ENCODE measurements around the gene ZC3H7B. TPM values are rescaled to one million over a fixed set of nuclear protein-coding genes. Genes with fewer than 3 reads are reported as not detected.
A peak's percentile ranks its signal among the peaks of the same experiment; 100 is the strongest.

ZC3H7B gene
- polyA plus RNA-seq, 1 experiment = 55.3 TPM

DNA sequence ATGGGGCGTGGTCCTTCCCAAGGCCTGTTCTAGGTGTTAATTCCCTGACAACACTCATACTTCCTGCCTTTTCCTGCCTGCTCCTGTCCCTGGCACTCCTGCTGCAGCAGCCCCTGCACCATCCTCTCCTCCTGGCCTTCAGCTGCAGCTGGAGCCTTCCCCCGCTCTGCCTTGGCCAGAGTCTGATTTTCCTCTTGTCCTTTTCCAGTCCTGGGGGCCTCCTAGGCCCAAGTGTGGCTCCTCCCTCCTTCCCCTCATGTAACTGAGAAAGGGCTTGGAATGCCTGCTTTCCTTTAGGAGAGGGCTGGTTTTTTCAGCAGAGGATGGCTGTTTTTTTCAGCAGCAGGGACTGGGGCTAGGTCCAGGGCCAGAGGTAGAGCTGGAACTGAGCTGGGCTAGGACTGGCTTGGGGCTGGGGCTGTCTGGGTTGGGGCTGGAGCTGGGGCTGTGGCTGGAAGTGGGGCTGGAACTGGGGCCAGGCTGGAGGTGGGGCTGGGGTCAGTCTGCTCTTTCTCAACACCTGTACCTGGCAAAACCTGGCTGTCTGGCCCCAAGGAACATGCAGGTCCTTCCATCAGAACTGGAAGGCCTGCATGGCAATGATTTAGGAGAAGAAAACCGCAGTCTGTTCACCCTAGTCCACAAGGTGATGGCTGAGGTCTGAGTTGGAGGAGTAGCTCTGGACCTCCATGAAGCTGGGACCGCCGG is 23.6 kb downstream of the ZC3H7B start:
- Histone ChIP-seq H3K27ac (ENCODE audit: low read depth, low read length) (no peak overlapping the region), H3K4me3 (ENCODE audit: low read depth, low read length) (no peak overlapping the region), H3K27me3 (ENCODE audit: control insufficient read depth, insufficient read depth, low read length) (no peaks in the 10 kb centered on the region), H3K9me3 (ENCODE audit: control insufficient read depth, insufficient read depth, low read length) (no peaks in the 10 kb centered on the region)
- TF ChIP-seq, protein P1, sequence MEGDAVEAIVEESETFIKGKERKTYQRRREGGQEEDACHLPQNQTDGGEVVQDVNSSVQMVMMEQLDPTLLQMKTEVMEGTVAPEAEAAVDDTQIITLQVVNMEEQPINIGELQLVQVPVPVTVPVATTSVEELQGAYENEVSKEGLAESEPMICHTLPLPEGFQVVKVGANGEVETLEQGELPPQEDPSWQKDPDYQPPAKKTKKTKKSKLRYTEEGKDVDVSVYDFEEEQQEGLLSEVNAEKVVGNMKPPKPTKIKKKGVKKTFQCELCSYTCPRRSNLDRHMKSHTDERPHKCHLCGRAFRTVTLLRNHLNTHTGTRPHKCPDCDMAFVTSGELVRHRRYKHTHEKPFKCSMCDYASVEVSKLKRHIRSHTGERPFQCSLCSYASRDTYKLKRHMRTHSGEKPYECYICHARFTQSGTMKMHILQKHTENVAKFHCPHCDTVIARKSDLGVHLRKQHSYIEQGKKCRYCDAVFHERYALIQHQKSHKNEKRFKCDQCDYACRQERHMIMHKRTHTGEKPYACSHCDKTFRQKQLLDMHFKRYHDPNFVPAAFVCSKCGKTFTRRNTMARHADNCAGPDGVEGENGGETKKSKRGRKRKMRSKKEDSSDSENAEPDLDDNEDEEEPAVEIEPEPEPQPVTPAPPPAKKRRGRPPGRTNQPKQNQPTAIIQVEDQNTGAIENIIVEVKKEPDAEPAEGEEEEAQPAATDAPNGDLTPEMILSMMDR (IDR thresholded peaks at IDR 0.05; ENCODE audit: low read depth, low read length) = no peak
- ChIA-PET POLR2A (no interaction called here), CTCF (no interaction called here)
- no peak for DNase-seq (ENCODE audit: low read depth, low spot score)

DNA sequence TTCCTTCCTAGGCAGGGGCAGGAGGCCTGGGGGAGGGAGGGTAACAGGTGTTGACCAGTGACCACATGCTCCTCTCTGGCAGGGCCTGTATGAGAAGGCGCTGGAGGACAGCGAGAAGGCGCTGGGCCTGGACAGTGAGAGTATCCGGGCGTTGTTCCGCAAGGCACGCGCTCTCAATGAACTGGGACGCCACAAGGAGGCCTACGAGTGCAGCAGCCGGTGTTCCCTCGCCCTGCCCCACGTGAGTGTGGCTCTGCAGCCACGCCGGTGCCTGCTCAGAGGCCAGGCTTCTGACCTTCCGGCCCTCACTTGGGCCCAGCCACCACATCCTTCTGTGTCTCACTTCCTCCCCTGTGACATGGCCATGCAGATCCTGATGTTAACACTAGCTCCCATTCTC is 25.8 kb downstream of the ZC3H7B start:
- DNase-seq (ENCODE audit: low read depth, low spot score) = no peak
- Histone ChIP-seq H3K27ac (ENCODE audit: low read depth, low read length) (no peak overlapping the region), H3K9me3 (ENCODE audit: control insufficient read depth, insufficient read depth, low read length) (no peaks in the 10 kb centered on the region), H3K27me3 (ENCODE audit: control insufficient read depth, insufficient read depth, low read length) (no peaks in the 10 kb centered on the region), H3K4me3 (ENCODE audit: low read depth, low read length) (no peak overlapping the region)
- TF ChIP-seq, protein P1 (IDR thresholded peaks at IDR 0.05; ENCODE audit: low read depth, low read length) = no peak
- POLR2A ChIA-PET = no interaction called here
- CTCF ChIA-PET = no interaction called here

GRCh38 chr22:41330169-41330568 is 28.8 kb downstream of the ZC3H7B start:
- H3K9me3 ChIP-seq (ENCODE audit: control insufficient read depth, insufficient read depth, low read length) = no peaks in the 10 kb centered on the region; the same call in 1 of the 2 replicates
- DNase-seq (ENCODE audit: low read depth, low spot score) = no peak
- TF ChIP-seq, protein P1 (IDR thresholded peaks at IDR 0.05; ENCODE audit: low read depth, low read length) = no peak
- ChIA-PET POLR2A (interaction anchor here (0.7 kb wide), 1 partner anchor 289 kb away, joined by 3 read pairs; no protein-coding TSS in a partner anchor), CTCF (no interaction called here)
- no peaks in the 10 kb centered on the region for H3K27me3 ChIP-seq (ENCODE audit: control insufficient read depth, insufficient read depth, low read length)
- H3K4me3 ChIP-seq (ENCODE audit: low read depth, low read length) = no peak overlapping the region
- no peak overlapping the region for H3K27ac ChIP-seq (ENCODE audit: low read depth, low read length)

GRCh38 chr22:41332217-41332939 is 31.1 kb downstream of the ZC3H7B start:
- no peak for DNase-seq (ENCODE audit: low read depth, low spot score)
- TF ChIP-seq, protein P1 (IDR thresholded peaks at IDR 0.05; ENCODE audit: low read depth, low read length) = no peak

GRCh38 chr22:41333806-41334205 is 32.5 kb downstream of the ZC3H7B start:
- Histone ChIP-seq H3K9me3 (ENCODE audit: control insufficient read depth, insufficient read depth, low read length) (no peaks in the 10 kb centered on the region; the same call in 1 of the 2 replicates), H3K27ac (ENCODE audit: low read depth, low read length) (no peak overlapping the region), H3K27me3 (ENCODE audit: control insufficient read depth, insufficient read depth, low read length) (no peaks in the 10 kb centered on the region), H3K4me3 (ENCODE audit: low read depth, low read length) (no peak overlapping the region)
- no peak for DNase-seq (ENCODE audit: low read depth, low spot score)
- CTCF ChIA-PET = interaction anchor here (0.5 kb wide), 1 partner anchor 54 kb away, joined by 4 read pairs; no protein-coding TSS in a partner anchor
- POLR2A ChIA-PET = no interaction called here
- TF ChIP-seq, protein P1 (IDR thresholded peaks at IDR 0.05; ENCODE audit: low read depth, low read length) = no peak

More at GRCh38 chr22:41332217-41332939, 31.1 kb downstream of the ZC3H7B start:
- no peaks in the 10 kb centered on the region for H3K27me3 ChIP-seq (ENCODE audit: control insufficient read depth, insufficient read depth, low read length)
- H3K27ac ChIP-seq (ENCODE audit: low read depth, low read length) = peak overlapping the region; percentile 21
- no peak overlapping the region for H3K4me3 ChIP-seq (ENCODE audit: low read depth, low read length)
- ChIA-PET POLR2A (no interaction called here), CTCF (no interaction called here)
- no peaks in the 10 kb centered on the region; the same call in 1 of the 2 replicates for H3K9me3 ChIP-seq (ENCODE audit: control insufficient read depth, insufficient read depth, low read length)
